ENCODE measurements around the gene CAP2.
"Not testable (repeated sequence)": the region's sequence is repeated elsewhere in the genome, so short reads cannot be mapped to it uniquely, and the experiment has no call there.

CAP2 gene

DNA sequence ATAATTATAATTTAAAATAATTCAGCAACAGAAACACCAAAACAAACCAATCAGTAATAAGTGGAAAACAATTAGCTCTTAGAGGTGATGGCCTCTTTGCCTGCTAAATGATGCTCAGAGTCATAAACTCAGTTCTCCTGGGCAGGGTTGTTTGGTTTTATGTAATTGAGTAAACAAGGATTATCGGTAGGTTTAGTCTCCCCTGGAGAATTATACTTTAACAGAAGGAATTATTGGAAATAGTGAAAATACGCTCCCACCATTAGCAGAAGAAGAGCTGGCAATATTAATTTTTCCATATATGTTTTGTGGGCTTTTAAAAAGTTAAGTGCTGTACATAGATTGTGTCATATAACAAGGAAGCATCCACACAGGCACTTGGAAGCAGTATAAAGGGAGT is 27.0 kb downstream of the CAP2 start:
- DNase-seq (ENCODE audit: extremely low read depth, insufficient read length) = no peak

DNA sequence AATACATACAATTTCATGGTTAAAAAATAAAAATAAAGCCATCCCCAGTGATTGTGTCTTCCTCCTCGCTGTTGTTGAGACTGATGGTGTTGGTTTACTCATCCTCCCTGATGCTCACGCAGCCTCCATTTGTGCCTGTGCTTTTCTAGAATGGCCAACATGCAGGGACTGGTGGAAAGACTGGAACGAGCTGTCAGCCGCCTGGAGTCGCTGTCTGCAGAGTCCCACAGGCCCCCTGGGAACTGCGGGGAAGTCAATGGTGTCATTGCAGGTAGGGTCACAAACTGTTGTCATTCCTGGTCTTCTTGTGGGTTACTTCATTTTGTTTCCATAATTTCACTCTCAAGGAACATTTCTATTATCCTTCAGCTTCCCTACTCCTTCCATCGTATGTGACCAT is 28.0 kb downstream of the CAP2 start:
- TF ChIP-seq, protein P1, sequence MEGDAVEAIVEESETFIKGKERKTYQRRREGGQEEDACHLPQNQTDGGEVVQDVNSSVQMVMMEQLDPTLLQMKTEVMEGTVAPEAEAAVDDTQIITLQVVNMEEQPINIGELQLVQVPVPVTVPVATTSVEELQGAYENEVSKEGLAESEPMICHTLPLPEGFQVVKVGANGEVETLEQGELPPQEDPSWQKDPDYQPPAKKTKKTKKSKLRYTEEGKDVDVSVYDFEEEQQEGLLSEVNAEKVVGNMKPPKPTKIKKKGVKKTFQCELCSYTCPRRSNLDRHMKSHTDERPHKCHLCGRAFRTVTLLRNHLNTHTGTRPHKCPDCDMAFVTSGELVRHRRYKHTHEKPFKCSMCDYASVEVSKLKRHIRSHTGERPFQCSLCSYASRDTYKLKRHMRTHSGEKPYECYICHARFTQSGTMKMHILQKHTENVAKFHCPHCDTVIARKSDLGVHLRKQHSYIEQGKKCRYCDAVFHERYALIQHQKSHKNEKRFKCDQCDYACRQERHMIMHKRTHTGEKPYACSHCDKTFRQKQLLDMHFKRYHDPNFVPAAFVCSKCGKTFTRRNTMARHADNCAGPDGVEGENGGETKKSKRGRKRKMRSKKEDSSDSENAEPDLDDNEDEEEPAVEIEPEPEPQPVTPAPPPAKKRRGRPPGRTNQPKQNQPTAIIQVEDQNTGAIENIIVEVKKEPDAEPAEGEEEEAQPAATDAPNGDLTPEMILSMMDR (IDR thresholded peaks at IDR 0.05; ENCODE audit: insufficient read depth, low read length, poor library complexity, severe bottlenecking) = no peak
- H3K36me3 ChIP-seq (ENCODE audit: control insufficient read depth, insufficient read depth, low read length) = no peaks in the 10 kb centered on the region
- H3K27me3 ChIP-seq (replicated peaks; ENCODE audit: control insufficient read depth, insufficient read depth, low read length) = no peaks in the 10 kb centered on the region
- H3K4me3 ChIP-seq (replicated peaks; ENCODE audit: low read depth, low read length) = no peak overlapping the region
- no peak for DNase-seq (ENCODE audit: extremely low read depth, insufficient read length)

More for the DNA sequence above, 27.0 kb downstream of the CAP2 start:
- TF ChIP-seq, protein P1 (IDR thresholded peaks at IDR 0.05; ENCODE audit: insufficient read depth, low read length, poor library complexity, severe bottlenecking) = no peak
- H3K36me3 ChIP-seq (ENCODE audit: control insufficient read depth, insufficient read depth, low read length) = no peaks in the 10 kb centered on the region
- no peaks in the 10 kb centered on the region for H3K27me3 ChIP-seq (replicated peaks; ENCODE audit: control insufficient read depth, insufficient read depth, low read length)
- H3K4me3 ChIP-seq (replicated peaks; ENCODE audit: low read depth, low read length) = no peak overlapping the region

DNA sequence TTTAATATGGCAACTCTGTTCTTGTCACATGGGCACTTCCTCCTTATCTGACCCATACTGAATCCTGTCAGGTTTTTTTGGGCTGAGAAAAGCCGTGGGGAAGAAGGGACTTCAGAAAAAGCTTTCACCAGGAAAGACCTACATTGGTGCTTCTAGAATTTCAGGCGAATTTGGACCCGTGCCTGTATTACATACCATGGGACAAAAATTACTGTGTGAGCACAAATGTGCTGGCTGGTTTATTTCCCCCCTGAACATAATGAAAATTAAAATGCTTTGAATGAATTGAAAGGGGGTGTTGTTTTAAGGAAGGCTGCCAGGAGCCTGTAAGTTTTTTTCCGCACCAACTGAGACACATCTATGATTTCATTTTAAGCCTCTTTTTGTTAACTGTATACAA is 29.6 kb downstream of the CAP2 start:
- H3K4me3 ChIP-seq (replicated peaks; ENCODE audit: low read depth, low read length) = no peak overlapping the region
- no peak for DNase-seq (ENCODE audit: extremely low read depth, insufficient read length)
- H3K27me3 ChIP-seq (replicated peaks; ENCODE audit: control insufficient read depth, insufficient read depth, low read length) = no peaks in the 10 kb centered on the region
- TF ChIP-seq, protein P1 (IDR thresholded peaks at IDR 0.05; ENCODE audit: insufficient read depth, low read length, poor library complexity, severe bottlenecking) = no peak
- H3K36me3 ChIP-seq (ENCODE audit: control insufficient read depth, insufficient read depth, low read length) = no peaks in the 10 kb centered on the region

DNA sequence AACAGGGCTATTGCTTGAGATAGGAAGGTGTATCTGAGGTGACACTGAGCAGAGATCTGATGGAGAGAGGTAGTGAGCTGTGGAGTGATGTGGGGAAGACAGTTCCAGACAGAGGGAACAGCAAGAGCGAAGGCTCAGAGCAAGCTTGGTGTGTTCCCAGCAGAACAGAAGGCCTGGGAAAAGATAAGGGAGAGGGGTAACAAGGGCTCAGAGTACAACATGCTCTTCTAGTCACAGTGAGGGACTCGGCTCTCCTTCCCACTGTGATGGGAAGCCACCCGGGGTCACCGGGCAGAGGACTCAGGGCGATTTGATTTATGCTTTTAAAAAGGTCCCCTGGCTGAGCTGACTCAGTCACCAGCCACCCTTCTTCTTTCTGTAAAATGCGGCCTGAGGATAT is 33.7 kb downstream of the CAP2 start:
- TF ChIP-seq, protein P1 (IDR thresholded peaks at IDR 0.05; ENCODE audit: insufficient read depth, low read length, poor library complexity, severe bottlenecking) = no peak
- Histone ChIP-seq H3K4me3 (replicated peaks; ENCODE audit: low read depth, low read length) (no peak overlapping the region), H3K36me3 (ENCODE audit: control insufficient read depth, insufficient read depth, low read length) (no peaks in the 10 kb centered on the region), H3K27me3 (replicated peaks; ENCODE audit: control insufficient read depth, insufficient read depth, low read length) (no peaks in the 10 kb centered on the region)
- no peak for DNase-seq (ENCODE audit: extremely low read depth, insufficient read length)

DNA sequence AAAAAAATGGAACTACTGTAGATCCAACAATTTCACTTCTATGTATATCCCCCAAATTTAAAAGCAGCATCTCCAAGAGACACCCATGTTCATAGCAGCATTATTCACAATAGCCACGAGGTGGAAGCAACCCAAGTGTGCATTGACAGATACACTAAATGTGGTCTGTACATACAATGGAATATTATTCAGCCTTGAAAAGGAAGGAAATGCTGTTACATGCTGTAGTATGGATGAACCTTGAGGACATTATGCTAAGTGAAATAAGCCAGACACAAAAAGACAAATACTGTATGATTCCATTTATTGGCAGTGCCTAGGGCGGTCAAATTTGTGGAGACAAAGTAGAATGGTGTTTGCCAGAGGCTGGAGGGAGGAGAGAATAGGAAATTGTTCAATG is 34.2 kb downstream of the CAP2 start:
- Histone ChIP-seq H3K36me3 (ENCODE audit: control insufficient read depth, insufficient read depth, low read length) (no peaks in the 10 kb centered on the region), H3K4me3 (replicated peaks; ENCODE audit: low read depth, low read length) (no peak overlapping the region), H3K27me3 (replicated peaks; ENCODE audit: control insufficient read depth, insufficient read depth, low read length) (no peaks in the 10 kb centered on the region)
- no peak for DNase-seq (ENCODE audit: extremely low read depth, insufficient read length)
- TF ChIP-seq, protein P1 (IDR thresholded peaks at IDR 0.05; ENCODE audit: insufficient read depth, low read length, poor library complexity, severe bottlenecking) = no peak

DNA sequence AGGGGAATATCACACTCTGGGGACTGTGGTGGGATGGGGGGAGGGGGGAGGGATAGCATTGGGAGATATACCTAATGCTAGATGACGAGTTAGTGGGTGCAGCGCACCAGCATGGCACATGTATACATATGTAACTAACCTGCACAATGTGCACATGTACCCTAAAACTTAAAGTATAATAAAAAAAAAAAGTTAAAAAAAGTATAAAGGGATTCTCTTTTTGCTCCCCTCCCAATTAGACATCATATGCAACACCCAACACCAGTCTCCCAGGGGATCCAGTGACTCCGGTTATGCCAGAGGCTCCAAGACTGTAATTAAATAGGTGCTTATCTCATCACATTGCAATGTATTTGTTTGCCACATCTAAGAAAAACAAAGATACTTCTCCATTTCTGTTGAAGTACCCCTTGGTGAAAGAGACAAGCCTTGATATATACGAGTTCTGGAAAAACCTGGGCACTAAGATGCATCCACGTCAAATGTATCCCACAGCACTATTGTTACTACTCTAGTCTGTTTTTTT is 35.3 kb downstream of the CAP2 start:
- DNase-seq (ENCODE audit: extremely low read depth, insufficient read length); H3K4me3 ChIP-seq (replicated peaks; ENCODE audit: low read depth, low read length); H3K27me3 ChIP-seq (replicated peaks; ENCODE audit: control insufficient read depth, insufficient read depth, low read length); H3K36me3 ChIP-seq (ENCODE audit: control insufficient read depth, insufficient read depth, low read length): not testable (repeated sequence)
